Astrocyte of the spinal cord (primary cell): ENCODE results near the gene FGF14.
A peak's percentile ranks its signal among the peaks of the same experiment; 100 is the strongest.

Experiments used
- DNase-seq: peaks from one replicate; pipeline ENCODE4 v3.0.0; 2011; ENCODE audit warnings: low read depth, low spot score
- H3K4me3 ChIP-seq: 2 replicates; pipeline ENCODE4 v1.5.1; 2011; ENCODE audit warnings: low read depth, mild to moderate bottlenecking, low read length, moderate library complexity
- in situ Hi-C: cut with HindIII; loops from 2 replicates; pipeline ENCODE4 v1.10.0; 2017; ENCODE audit warnings: low sequenced_read_pairs
- TF ChIP-seq, protein P1 (sequence below): IDR thresholded peaks from 2 replicates; pipeline ENCODE4 v1.5.1; 2012; ENCODE audit warnings: low read depth, mild to moderate bottlenecking, low read length, inconsistent platforms

Gene FGF14

DNA sequence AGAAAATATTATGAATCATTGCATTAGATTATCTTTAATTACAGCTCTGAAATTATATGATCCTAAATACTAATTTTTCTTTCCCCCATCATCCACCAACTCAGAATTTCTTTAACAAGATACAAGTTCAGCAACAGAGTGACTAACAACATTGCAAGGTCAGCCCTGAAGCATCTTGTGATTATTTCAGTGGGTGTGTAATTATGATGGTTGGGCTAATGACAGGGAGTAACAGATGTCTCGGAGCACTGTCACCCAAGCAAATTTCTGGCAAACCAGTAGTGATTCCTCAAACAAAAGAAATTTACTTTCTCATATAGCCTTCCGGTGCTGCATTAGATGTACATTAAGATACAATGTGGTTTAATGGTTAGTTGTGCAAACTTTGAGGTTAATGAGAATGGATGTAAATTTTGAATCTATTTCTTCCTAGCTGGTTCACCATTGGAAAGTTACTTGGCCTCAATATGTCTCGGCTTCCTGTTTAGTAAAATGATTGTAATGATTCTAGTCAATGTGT, 710.4 kb downstream of the FGF14 start:
- in situ Hi-C loops, result no loop called here
- no peak for DNase-seq
- TF ChIP-seq, protein P1, sequence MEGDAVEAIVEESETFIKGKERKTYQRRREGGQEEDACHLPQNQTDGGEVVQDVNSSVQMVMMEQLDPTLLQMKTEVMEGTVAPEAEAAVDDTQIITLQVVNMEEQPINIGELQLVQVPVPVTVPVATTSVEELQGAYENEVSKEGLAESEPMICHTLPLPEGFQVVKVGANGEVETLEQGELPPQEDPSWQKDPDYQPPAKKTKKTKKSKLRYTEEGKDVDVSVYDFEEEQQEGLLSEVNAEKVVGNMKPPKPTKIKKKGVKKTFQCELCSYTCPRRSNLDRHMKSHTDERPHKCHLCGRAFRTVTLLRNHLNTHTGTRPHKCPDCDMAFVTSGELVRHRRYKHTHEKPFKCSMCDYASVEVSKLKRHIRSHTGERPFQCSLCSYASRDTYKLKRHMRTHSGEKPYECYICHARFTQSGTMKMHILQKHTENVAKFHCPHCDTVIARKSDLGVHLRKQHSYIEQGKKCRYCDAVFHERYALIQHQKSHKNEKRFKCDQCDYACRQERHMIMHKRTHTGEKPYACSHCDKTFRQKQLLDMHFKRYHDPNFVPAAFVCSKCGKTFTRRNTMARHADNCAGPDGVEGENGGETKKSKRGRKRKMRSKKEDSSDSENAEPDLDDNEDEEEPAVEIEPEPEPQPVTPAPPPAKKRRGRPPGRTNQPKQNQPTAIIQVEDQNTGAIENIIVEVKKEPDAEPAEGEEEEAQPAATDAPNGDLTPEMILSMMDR, result no peak
- H3K4me3 ChIP-seq, result no peak overlapping the region

DNA sequence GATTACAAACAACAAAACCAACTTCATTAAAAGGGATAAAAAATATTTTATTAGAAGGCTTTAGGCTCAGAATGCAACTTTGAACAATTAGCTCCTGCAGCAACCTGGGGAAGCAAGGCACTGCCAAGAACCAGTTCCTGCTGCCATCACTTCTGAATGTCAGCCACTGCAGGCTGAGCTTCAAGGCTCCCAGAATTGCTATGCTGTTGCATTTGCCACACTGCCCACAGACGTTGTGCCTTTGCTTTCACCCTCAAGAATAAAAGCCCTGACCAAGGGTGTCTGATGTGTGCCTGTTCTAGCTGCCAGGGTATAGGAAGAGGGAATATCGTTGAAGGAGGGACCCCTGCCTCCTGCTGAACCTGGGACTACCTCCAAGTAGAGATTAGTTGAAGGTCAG, 711.0 kb downstream of the FGF14 start:
- TF ChIP-seq, protein P1, result no peak
- in situ Hi-C loops, result no loop called here
- no peak for DNase-seq
- no peak overlapping the region for H3K4me3 ChIP-seq

DNA sequence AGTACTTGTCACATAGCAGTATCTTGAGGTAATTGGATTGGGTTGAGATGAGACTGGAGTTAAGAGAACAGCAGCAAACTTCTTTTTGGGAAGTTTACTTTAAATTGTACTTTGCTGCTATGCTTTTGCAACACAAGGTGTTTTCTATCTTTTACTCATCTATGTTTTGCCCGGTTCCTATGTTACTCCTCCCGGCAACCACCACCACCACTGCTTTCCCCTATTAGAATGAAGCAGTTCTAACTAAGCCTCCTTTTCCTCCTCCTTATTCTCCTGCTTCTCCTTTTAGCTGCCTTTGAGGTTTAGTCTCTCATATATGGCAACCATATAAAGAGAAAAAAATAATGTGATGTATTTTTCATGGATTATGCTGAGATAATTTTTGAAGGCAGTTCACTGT, 715.8 kb downstream of the FGF14 start:
- TF ChIP-seq, protein P1, result no peak
- in situ Hi-C loops, result no loop called here
- no peak for DNase-seq
- H3K4me3 ChIP-seq, result no peak overlapping the region

DNA sequence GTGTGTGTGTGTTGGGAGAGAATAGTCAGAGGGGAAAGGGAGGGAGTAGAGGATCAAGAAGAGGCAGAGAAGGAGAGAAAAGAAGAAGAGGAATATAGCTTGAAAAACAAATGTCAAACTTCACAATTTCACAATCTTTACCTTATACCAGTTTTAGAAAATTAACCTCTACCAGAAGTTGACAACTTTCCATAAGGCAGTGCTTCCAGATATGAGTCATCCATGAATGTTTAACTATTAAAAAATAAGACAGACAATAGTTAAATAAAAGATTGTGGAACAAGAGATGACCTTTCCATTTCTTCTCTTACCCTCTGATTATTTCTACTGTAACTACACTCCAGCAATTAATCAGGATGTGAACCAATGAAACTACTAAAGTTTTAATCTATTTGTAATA, 720.0 kb downstream of the FGF14 start:
- in situ Hi-C loops, result no loop called here
- TF ChIP-seq, protein P1, result no peak
- DNase-seq, result peak; percentile 27
- no peak overlapping the region for H3K4me3 ChIP-seq

DNA sequence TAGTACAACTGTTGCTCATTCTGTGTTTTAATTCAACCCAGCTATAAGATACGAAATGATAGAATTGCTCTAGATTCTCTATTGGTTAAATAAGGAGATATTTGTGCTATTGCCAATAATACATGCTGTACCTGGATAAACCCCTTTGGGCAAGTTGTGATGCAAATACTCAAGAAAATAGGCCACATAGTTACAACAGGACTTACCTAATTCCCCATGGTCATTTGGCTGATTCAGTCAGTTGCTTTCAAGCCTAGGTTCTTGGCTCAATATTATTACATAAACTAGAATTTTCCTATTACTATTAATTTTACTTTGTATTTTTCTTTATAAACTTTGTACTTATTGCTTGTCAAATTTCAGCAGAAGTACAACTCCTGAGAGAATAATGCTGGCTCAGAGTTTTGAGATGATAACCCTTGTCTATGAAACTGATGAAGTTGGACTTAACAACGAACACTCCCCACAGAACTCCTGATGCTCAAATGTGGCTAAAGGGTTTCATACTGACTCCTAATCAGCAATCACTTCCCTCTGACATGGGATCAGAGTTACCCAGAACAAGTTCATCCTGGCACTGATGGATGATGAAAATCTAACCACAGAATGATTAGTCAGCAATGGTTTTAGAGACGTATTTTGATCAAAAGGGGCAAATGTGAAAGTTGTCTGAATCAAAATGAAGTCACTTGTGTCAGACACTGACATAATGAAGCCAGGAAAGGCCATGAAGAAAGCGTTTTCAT, 728.3 kb downstream of the FGF14 start:
- DNase-seq, result no peak
- H3K4me3 ChIP-seq, result no peak overlapping the region
- TF ChIP-seq, protein P1, result no peak

DNA sequence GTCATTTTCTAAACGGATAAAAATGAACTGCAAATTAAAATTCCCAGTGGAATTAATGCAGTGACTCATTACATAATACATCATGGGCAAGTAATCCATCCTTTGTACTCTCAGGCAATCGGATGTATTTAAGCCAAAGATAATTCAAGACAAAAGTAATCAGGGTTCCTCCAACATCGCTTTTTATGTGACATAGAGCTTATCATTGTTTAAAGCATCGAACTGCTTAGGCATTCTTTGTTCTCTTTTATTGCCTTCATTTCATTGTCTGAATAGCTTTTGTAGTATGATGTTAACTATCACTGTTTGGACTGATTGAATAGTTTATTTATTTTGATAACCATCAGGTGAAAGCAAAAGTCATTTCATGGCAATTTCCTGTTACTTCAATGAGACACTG, 740.0 kb downstream of the FGF14 start:
- TF ChIP-seq, protein P1, result no peak
- in situ Hi-C loops, result no loop called here
- DNase-seq, result no peak
- H3K4me3 ChIP-seq, result no peak overlapping the region

More for the DNA sequence above, 728.3 kb downstream of the FGF14 start:
- in situ Hi-C loops, result no loop called here
